Activated CD8-positive, alpha-beta memory T cell treated with anti-CD3 and anti-CD28 coated beads, Interleukin-2, amount 50 U/mL, for 1 hour (primary cell): ENCODE data around the gene MTERF4.

Source experiments
- DNase-seq: peaks from one replicate; pipeline ENCODE4 v3.0.0-alpha.2; 2020; ENCODE audit errors: extremely low read depth

The MTERF4 gene

GRCh38 chr2:241050624-241051577 is 51.2 kb downstream of the MTERF4 start:
- no peak for DNase-seq

GRCh38 chr2:241049739-241050623 is 52.1 kb downstream of the MTERF4 start:
- DNase-seq: no peak

GRCh38 chr2:241048949-241049343 is 53.1 kb downstream of the MTERF4 start:
- no peak for DNase-seq

GRCh38 chr2:241048149-241048948 is 53.7 kb downstream of the MTERF4 start:
- no peak for DNase-seq

- no peak for DNase-seq
These were observed 54.7 kb downstream of the MTERF4 start for GRCh38 chr2:241047253-241048010.
